OCI-LY3 (cell line): Measurements from ENCODE around the gene PASK.
"Not testable (repeated sequence)": the region's sequence is repeated elsewhere in the genome, so short reads cannot be mapped to it uniquely, and the experiment has no call there.

Source experiments
- EZH2phosphoT487 ChIP-seq: fragments of 200-600 bp; shearing (Covaris generic); IDR thresholded peaks from 2 replicates; pipeline ENCODE4 v1.6.1; 2018; ENCODE audit warnings: antibody characterized with exemption, mixed run types, low read depth
- TF ChIP-seq, protein P1 (sequence below): fragments of 200-600, 300-600 bp; sonication (generic); IDR thresholded peaks from 2 replicates; pipeline ENCODE4 v1.5.1; 2014; ENCODE audit warnings: antibody characterized with exemption, low read length, low read depth

- TF ChIP-seq, protein P1, sequence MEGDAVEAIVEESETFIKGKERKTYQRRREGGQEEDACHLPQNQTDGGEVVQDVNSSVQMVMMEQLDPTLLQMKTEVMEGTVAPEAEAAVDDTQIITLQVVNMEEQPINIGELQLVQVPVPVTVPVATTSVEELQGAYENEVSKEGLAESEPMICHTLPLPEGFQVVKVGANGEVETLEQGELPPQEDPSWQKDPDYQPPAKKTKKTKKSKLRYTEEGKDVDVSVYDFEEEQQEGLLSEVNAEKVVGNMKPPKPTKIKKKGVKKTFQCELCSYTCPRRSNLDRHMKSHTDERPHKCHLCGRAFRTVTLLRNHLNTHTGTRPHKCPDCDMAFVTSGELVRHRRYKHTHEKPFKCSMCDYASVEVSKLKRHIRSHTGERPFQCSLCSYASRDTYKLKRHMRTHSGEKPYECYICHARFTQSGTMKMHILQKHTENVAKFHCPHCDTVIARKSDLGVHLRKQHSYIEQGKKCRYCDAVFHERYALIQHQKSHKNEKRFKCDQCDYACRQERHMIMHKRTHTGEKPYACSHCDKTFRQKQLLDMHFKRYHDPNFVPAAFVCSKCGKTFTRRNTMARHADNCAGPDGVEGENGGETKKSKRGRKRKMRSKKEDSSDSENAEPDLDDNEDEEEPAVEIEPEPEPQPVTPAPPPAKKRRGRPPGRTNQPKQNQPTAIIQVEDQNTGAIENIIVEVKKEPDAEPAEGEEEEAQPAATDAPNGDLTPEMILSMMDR = not testable (repeated sequence)
- not testable (repeated sequence) for TF ChIP-seq EZH2phosphoT487
These were observed 56.0 kb downstream of the PASK start for GRCh38 chr2:241093133-241093781.
